Upper lobe of left lung (tissue), 6 donors: Measurements from ENCODE around the gene ITGA5. TPM values are rescaled to one million over a fixed set of nuclear protein-coding genes. Genes with fewer than 3 reads are reported as not detected.
"Not testable (repeated sequence)": the region's sequence is repeated elsewhere in the genome, so short reads cannot be mapped to it uniquely, and the experiment has no call there.

ENCODE experiments used
- ATAC-seq, 2 donors: fragments of 200-7000 bp; cut with Tn5 transposase; one replicate each; pipeline ENCODE4 v1.9.1; 2022; ENCODE audit warnings: mild to moderate bottlenecking in 2 of 2, moderate library complexity in 2 of 2; ENCODE audit not compliant: low FRiP score in 2 of 2
- DNase-seq, 2 donors: peaks; one replicate each; pipeline ENCODE4 v3.0.0-alpha.2; 2019 to 2020
- H3K27ac ChIP-seq, 4 donors: fragments of 200-600 bp; sonication (generic); one replicate each; pipeline ENCODE4 v1.5.1; 2016 to 2019
- H3K27me3 ChIP-seq, 4 donors: fragments of 200-600 bp; sonication (generic); one replicate each; pipeline ENCODE4 v1.5.1; 2017 to 2019
- H3K36me3 ChIP-seq, 4 donors: fragments of 200-600 bp; sonication (generic); one replicate each; pipeline ENCODE4 v1.5.1; 2016 to 2019
- H3K4me1 ChIP-seq, 4 donors: fragments of 200-600 bp; sonication (generic); one replicate each; pipeline ENCODE4 v1.5.1; 2018 to 2019
- H3K4me3 ChIP-seq, 4 donors: fragments of 200-600 bp; sonication (generic); one replicate each; pipeline ENCODE4 v1.5.1; 2017 to 2019; ENCODE audit warnings: mild to moderate bottlenecking in 2 of 4, moderate library complexity in 1 of 4
- H3K9me3 ChIP-seq, 4 donors: fragments of 200-600 bp; sonication (generic); one replicate each; pipeline ENCODE4 v1.5.1; 2018 to 2019
- CTCF ChIP-seq, 6 experiments: fragments of 450-650 bp in 4 of 6; fragments of 200-600 bp in 2 of 6; sonication (generic) in 2 of 6; IDR thresholded peaks; one replicate each; pipeline ENCODE4 v1.5.1; 2016 to 2019; ENCODE audit warnings: antibody characterized with exemption in 6 of 6
- EP300 ChIP-seq, 4 donors: sonication (generic); formaldehyde crosslinking; IDR thresholded peaks; one replicate each; pipeline ENCODE4 v1.5.1; 2017; ENCODE audit warnings: antibody characterized with exemption in 4 of 4, control low read depth in 2 of 4
- POLR2A ChIP-seq, 4 donors: fragments of 450-650 bp; IDR thresholded peaks; one replicate each; pipeline ENCODE4 v1.5.1; 2016 to 2017; ENCODE audit warnings: antibody characterized with exemption in 4 of 4, mild to moderate bottlenecking in 2 of 4
- POLR2AphosphoS5 ChIP-seq, 2 donors: sonication (generic); formaldehyde crosslinking; IDR thresholded peaks; one replicate each; pipeline ENCODE4 v1.5.1; 2017; ENCODE audit warnings: antibody characterized with exemption in 2 of 2
- WGBS, 2 donors: methylation state at CpG; one replicate each; pipeline ENCODE4 v1.1.5; 2017 to 2018; 5-methylcytosine and 5-hydroxymethylcytosine counted together
- total RNA-seq, 6 donors: library from RNA; depleted of rRNA in 4 of 6; stranded (reverse); fragments of >200 nt in 4 of 6; gene quantifications; one replicate each; pipeline versions ENCODE4 v1.1.0 to v1.2.1, GENCODE V29; 2016 to 2021
- donor health status: DM: no; HTN: no; CAD: no; lungs with moderate emphysema.
- donor health status: DM: no; HTN: yes; CAD: no; lungs with severe emphysema.

The ITGA5 gene
- total RNA-seq, 6 donors from 2014 or later: 48.3 to 146 (median 92.6) TPM

DNA sequence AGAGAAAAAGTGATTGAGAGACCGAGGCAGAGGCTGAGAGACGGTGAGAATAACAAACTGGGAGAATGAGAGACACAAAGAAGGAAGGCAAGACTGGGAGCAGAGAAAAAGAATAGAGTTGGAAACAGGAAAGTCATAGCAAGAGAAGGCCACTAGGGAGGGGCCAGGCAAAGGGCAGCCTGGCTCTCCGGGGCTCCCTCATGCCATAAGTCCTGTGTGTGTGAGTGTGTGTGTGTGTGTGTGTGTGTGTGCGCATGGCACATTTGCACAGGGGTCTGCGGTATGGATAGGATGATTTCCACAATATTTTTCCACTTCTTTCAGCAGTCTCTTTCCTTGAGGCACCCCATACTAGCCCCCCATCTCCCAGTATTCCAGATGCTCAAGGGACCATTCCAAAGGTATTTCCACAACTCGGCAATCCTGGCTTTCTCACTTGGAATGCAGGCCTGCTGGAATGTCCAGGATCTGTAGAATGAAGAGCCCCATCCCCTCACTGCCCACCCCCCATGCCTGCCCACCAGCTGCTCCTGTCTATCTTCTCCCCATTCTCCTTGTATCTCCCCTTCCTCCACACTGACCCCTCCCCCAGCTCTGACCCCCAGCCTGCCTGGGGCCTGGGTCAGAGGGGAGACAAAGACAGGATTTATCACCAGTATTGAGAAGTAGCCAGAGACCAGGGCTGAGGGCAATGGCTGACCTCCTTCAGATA is 63.8 kb downstream of the ITGA5 start:
- ATAC-seq: no peak
- peak overlapping the region in 3 of 4 donors; percentile 2 to 94 (median 34) for H3K27ac ChIP-seq
- no peak for TF ChIP-seq POLR2AphosphoS5 (IDR thresholded peaks at IDR 0.05)
- no peak for TF ChIP-seq POLR2A (IDR thresholded peaks at IDR 0.05)
- no peak for TF ChIP-seq CTCF (IDR thresholded peaks at IDR 0.05)
- no peak for TF ChIP-seq EP300 (IDR thresholded peaks at IDR 0.05)
- H3K4me3 ChIP-seq: no peak overlapping the region
- H3K9me3 ChIP-seq: no peaks in the 10 kb centered on the region
- H3K36me3 ChIP-seq: peaks cover 0 to 24% (median 8%) of the 10 kb centered on the region in 4 donors
- H3K4me1 ChIP-seq: peaks cover 20 to 68% (median 59%) of the 10 kb centered on the region in 4 donors
- no peak for DNase-seq
- no peaks in the 10 kb centered on the region for H3K27me3 ChIP-seq
- WGBS, 2 donors: 68 to 73% methylated on average over 6 of the region's 6 CpGs

DNA sequence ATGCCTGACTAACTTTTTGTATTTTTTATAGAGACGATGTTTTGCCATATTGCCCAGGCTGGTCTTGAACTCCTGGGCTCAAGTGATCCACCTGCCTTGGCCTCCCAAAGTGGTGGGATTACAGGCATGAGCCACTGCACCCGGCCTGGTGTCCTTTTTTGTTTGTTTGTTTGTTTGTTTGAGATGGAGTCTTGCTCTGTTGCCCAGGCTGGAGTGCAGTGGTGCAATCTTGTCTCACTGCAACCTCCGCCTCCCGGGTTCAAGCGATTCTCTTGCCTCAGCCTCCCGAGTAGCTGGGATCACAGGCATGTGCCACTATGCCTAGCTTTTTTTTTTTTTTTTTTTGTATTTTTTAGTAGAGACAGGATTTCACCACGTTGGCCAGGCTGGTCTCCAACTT is 64.8 kb downstream of the ITGA5 start:
- ATAC-seq, H3K27me3 ChIP-seq, DNase-seq, H3K4me3 ChIP-seq, H3K9me3 ChIP-seq: not testable (repeated sequence)
- 77 to 78% methylated on average over 7 of the region's 7 CpGs for WGBS, 2 donors
- peak overlapping the region in 3 of 4 donors; percentile 61 to 75 (median 64) for H3K27ac ChIP-seq
- H3K36me3 ChIP-seq: peaks cover 5 to 34% (median 18%) of the 10 kb centered on the region in 4 donors
- peaks cover 14 to 64% (median 56%) of the 10 kb centered on the region in 4 donors for H3K4me1 ChIP-seq

DNA sequence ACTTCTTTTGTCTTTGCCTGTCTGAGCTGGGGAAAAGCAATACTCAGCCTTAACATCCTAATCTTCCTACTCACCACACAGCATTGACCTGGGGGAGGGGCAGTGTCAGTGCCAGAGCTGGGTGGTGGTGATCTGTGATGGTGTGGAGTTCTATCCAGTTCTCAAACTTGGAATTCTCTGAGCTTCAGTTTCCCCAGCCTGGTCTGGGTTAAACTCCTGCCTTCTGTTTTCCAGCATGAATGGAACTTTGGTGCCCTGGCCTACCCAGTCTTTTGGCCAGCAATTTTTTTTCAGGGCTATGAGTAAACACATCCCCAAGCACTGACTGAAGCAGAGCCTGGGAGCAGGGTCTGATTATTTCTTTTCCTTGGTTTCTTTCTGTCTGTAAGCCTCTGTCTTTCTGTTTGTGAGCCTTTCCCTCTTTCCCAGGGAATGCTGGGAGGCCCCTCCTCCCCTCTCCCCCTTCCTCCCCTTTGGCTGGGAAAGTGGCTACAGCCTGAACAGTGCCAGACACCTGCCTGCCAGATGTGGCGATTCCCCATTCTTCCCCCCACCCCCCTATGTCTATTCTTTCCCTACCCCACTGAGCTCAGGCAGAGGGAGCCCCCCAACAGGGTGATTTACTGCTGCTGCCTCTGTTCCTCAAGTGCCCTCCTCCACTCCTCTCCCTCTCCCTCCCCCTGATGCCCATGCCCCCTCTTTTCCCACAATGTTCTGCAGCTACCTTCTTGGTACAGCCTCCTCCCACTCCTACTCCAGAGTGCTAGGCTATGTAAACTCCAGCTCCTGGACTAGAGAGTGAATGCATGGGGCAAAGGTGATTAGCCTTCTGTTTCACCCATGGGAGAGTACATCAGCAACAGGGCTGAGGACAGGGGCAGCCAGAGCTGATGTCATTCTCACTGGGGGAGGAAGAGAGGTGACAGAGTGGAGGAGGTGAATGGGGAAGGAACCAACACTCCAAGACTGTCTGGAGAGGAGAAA is 65.9 kb downstream of the ITGA5 start:
- TF ChIP-seq POLR2A (IDR thresholded peaks at IDR 0.05): peak in 1 of 4 donors; percentile 12
- TF ChIP-seq POLR2AphosphoS5 (IDR thresholded peaks at IDR 0.05): no peak
- Histone ChIP-seq H3K27me3 (no peaks in the 10 kb centered on the region), H3K9me3 (no peaks in the 10 kb centered on the region), H3K36me3 (peaks cover 10 to 45% (median 29%) of the 10 kb centered on the region in 4 donors), H3K27ac (peak overlapping the region; percentile 53 to 75 (median 62)), H3K4me3 (no peak overlapping the region), H3K4me1 (peaks cover 10 to 60% (median 51%) of the 10 kb centered on the region in 4 donors)
- ATAC-seq (peak; percentile 40 to 64), DNase-seq (peak in 1 of 2 donors; percentile 73)
- 33 to 57% methylated on average over 1 of the region's 1 CpG for WGBS, 2 donors

DNA sequence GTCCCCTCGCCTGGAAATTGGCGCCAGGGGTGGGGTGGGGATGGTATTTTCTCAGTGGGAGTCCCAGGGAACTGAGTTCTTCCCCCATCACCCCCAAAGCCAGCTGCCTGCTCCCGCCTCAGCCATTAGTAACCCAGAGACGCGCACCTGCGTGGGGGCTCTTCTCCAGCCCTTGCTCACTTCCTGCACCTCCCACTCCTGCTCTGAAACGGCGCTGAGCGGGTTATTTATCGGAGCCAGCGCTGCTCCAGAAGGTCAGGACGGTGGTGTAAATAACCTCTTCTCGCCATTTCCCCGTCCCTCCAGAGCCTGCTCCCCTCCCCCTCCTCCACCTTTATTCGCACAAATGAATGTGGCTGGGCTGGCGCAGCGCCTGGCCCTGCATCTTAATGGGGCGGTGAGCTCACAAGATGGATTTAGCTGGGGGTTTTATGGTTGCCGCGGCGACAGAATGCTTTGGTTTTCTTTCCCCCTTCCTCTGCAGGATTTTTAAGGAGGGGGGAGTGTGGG is 67.0 kb downstream of the ITGA5 start:
- TF ChIP-seq POLR2A (IDR thresholded peaks at IDR 0.05) (no peak), EP300 (IDR thresholded peaks at IDR 0.05) (no peak), POLR2AphosphoS5 (IDR thresholded peaks at IDR 0.05) (no peak), CTCF (IDR thresholded peaks at IDR 0.05) (no peak)
- DNase-seq (peak; percentile 75 to 84), ATAC-seq (peak in 1 of 2 donors; percentile 40)
- Histone ChIP-seq H3K4me3 (peak overlapping the region in 1 of 4 donors; percentile 8), H3K27ac (peak overlapping the region; percentile 53 to 75 (median 62)), H3K27me3 (no peaks in the 10 kb centered on the region), H3K9me3 (no peaks in the 10 kb centered on the region), H3K4me1 (peaks cover 4 to 51% (median 42%) of the 10 kb centered on the region in 4 donors), H3K36me3 (peaks cover 19 to 56% (median 39%) of the 10 kb centered on the region in 4 donors)
- WGBS, 2 donors: 31 to 43% methylated on average over 19 to 21 of the region's 21 CpGs

DNA sequence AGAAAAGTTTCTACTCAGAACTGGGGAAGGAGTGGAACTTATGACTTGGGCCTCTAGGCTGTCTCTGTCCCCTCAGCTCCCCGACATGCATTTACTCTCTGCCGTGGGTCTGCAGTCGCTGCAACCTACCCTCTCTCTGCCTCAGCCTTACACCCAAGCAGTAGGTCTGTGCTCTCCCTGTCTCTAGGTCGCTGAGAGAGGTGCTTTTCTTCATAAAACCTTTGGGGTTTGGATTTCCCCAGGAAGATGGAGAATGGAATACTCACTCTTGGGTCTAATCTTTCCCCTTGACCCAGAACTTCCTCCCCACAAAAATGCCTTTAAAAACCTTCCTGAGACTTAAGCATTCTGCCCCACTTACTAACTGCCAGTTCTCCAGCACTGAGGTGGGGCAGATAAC is 67.7 kb downstream of the ITGA5 start:
- peaks cover 26 to 63% (median 46%) of the 10 kb centered on the region in 4 donors for H3K36me3 ChIP-seq
- ATAC-seq (no peak), DNase-seq (no peak)
- H3K4me1 ChIP-seq: peaks cover 4 to 44% (median 36%) of the 10 kb centered on the region in 4 donors
- no peak overlapping the region for H3K4me3 ChIP-seq
- 65 to 75% methylated on average over 4 of the region's 4 CpGs for WGBS, 2 donors
- no peak for TF ChIP-seq CTCF (IDR thresholded peaks at IDR 0.05)
- TF ChIP-seq POLR2A (IDR thresholded peaks at IDR 0.05): no peak
- TF ChIP-seq EP300 (IDR thresholded peaks at IDR 0.05): no peak
- no peak for TF ChIP-seq POLR2AphosphoS5 (IDR thresholded peaks at IDR 0.05)
- no peaks in the 10 kb centered on the region for H3K27me3 ChIP-seq
- H3K27ac ChIP-seq: peak overlapping the region; percentile 32 to 75 (median 58)
- no peaks in the 10 kb centered on the region for H3K9me3 ChIP-seq
